ENCODE data around the gene E2F4. TPM values are rescaled to one million over a fixed set of nuclear protein-coding genes. Genes with fewer than 3 reads are reported as not detected.
A peak's percentile ranks its signal among the peaks of the same experiment; 100 is the strongest.

E2F4 gene
- total and polyA plus RNA-seq, 2 donors (not counting 1 experiment from before 2014, with no cell fraction given): 106 to 188 TPM

- Mint-ChIP-seq H3K4me3 (peak within 1 kb of the TSS; percentile 100), H3K27ac (peak within 1 kb of the TSS; percentile 100), H3K4me1 (peaks cover 29% of the 10 kb centered on the region), H3K27me3 (no peaks in the 10 kb centered on the region), H3K9me3 (ENCODE audit: insufficient read depth) (no peaks in the 10 kb centered on the region)
- Histone ChIP-seq H2AFZ (ENCODE audit: insufficient read depth, low read depth, low read length, poor library complexity, severe bottlenecking) (peak within 1 kb of the TSS; percentile 92), H3K4me2 (replicated peaks; ENCODE audit: low read depth, low read length, poor library complexity, severe bottlenecking) (peak within 1 kb of the TSS; percentile 86), H3K27me3 (replicated peaks in 1 of 4; ENCODE audit: control extremely low read depth in 1 of 4, control insufficient read depth in 3 of 4, insufficient read depth in 4 of 4, low read length in 3 of 4) (no peaks in the 10 kb centered on the region), H3K27ac (ENCODE audit: low read length in 2 of 2) (peak within 1 kb of the TSS; percentile 52 to 82), H4K20me1 (ENCODE audit: control insufficient read depth, insufficient read depth, low read length, poor library complexity, severe bottlenecking) (peaks cover 19% of the 10 kb centered on the region), H3K4me3 (ENCODE audit: control extremely low read depth in 1 of 5, extremely low read depth in 1 of 5, insufficient read depth in 1 of 5, low read depth in 2 of 5, low read length in 4 of 5) (peak within 1 kb of the TSS; percentile 77 to 99 (median 86)), H3K79me2 (ENCODE audit: control insufficient read depth, insufficient read depth, low read length) (peaks cover 17% of the 10 kb centered on the region), H3K36me3 (replicated peaks in 1 of 2; ENCODE audit: control extremely low read depth in 1 of 2, control insufficient read depth in 1 of 2, extremely low read depth in 1 of 2, insufficient read depth in 2 of 2, low read length in 1 of 2) (peaks cover 2 to 33% of the 10 kb centered on the region in 2 experiments), H3K9me3 (ENCODE audit: control extremely low read depth in 1 of 3, control insufficient read depth in 2 of 3, insufficient read depth in 1 of 3, low read length in 2 of 3) (no peaks in the 10 kb centered on the region), H3K4me1 (ENCODE audit: control insufficient read depth in 2 of 2, insufficient read depth in 2 of 2, low read length in 2 of 2) (peaks cover 15 to 22% of the 10 kb centered on the region in 2 donors), H3K9ac (ENCODE audit: low read length) (peak within 1 kb of the TSS; percentile 83)
- DNase-seq (peak; percentile 99), ATAC-seq (ENCODE audit: low read depth) (peak; percentile 99)
- WGBS (ENCODE audit: insufficient coverage): under 1% methylated on average over 46 of the region's 46 CpGs
- peak; percentile 13 for TF ChIP-seq CTCF (IDR thresholded peaks at IDR 0.05)
- TF ChIP-seq EZH2 (IDR thresholded peaks at IDR 0.05; ENCODE audit: borderline replicate concordance, insufficient read depth, low read depth, low read length, poor library complexity, severe bottlenecking): no peak
- POLR2A ChIA-PET: interaction anchor here (0.9 to 3.7 kb wide), 3 partner anchors 18 to 34 kb away, joined by 4 to 30 read pairs (median 27); partner anchors contain the start of genes E2F4, FHOD1 and SLC9A5
- intact Hi-C loops (cut with micrococcal nuclease): loop anchor here (1.0 to 2.0 kb wide), 5 partner anchors 20 to 620 kb away; partner anchors contain the start of genes CENPT, E2F4, FBXL8 and FHOD1
- CTCF ChIA-PET: interaction anchor here (0.6 to 4.2 kb wide), 13 partner anchors 18 to 354 kb away, joined by 3 to 33 read pairs (median 3); partner anchors contain the start of genes FHOD1, KCTD19, LRRC36 and SLC9A5
Observed at GRCh38 chr16:67226804-67227566, 35.0 kb downstream of the E2F4 start, which contains the start of gene TMEM208. TMEM208 (plus strand) TSS chr16:67227130; CDS start chr16:67227219, 89 bp downstream.
